Activated T-helper 1 cell treated with anti-CD3 and anti-CD28 coated beads, Interleukin-12 subunit alpha, Interleukin-12 subunit beta, Interleukin-2, Interleukin-4 antibody, amounts not matched to agents 30 ng/mL and 10 ng/mL and 1 ng/mL, durations not matched to agents 14 hours and 24 hours and 36 hours (primary cell): ENCODE data around the gene FAM153A. TPM values are rescaled to one million over a fixed set of nuclear protein-coding genes. Genes with fewer than 3 reads are reported as not detected.
"Not testable (repeated sequence)": the region's sequence is repeated elsewhere in the genome, so short reads cannot be mapped to it uniquely, and the experiment has no call there.

ENCODE experiments used
- DNase-seq: peaks from one replicate; pipeline ENCODE4 v3.0.0; 2021; ENCODE audit warnings: low spot score
- H3K27ac Mint-ChIP-seq: one replicate; pipeline ENCODE4 v1.8.0; 2021; ENCODE audit warnings: mild to moderate bottlenecking, mixed read lengths
- H3K27me3 Mint-ChIP-seq: one replicate; pipeline ENCODE4 v1.8.0; 2022; ENCODE audit warnings: mild to moderate bottlenecking, moderate library complexity, mixed read lengths; ENCODE audit not compliant: insufficient read depth
- H3K36me3 Mint-ChIP-seq: one replicate; pipeline ENCODE4 v1.8.0; 2021; ENCODE audit warnings: low read depth, mixed read lengths
- H3K4me1 Mint-ChIP-seq: one replicate; pipeline ENCODE4 v1.8.0; 2021; ENCODE audit warnings: low read depth, mixed read lengths
- H3K4me3 Mint-ChIP-seq: one replicate; pipeline ENCODE4 v1.8.0; 2021; ENCODE audit warnings: mild to moderate bottlenecking, moderate library complexity, mixed read lengths
- H3K9me3 Mint-ChIP-seq: one replicate; pipeline ENCODE4 v1.8.0; 2021; ENCODE audit warnings: mixed read lengths
- intact Hi-C: fragments of 100-400 bp; cut with micrococcal nuclease; formaldehyde crosslinking; loops from one replicate; pipeline ENCODE4 v1.15.1; 2024
- total RNA-seq: library from RNA; stranded (reverse); gene quantifications from 2 replicates; pipeline ENCODE4 v1.2.3, GENCODE V29; 2022

Gene FAM153A
- total RNA-seq, 1 donor from 2014 or later, result 6.5 TPM

- H3K9me3 Mint-ChIP-seq, H3K36me3 Mint-ChIP-seq, H3K27ac Mint-ChIP-seq, H3K4me1 Mint-ChIP-seq, DNase-seq, intact Hi-C loops, H3K27me3 Mint-ChIP-seq, H3K4me3 Mint-ChIP-seq: not testable (repeated sequence)
These were observed 10.6 kb upstream of the FAM153A start for GRCh38 chr5:177793272-177793671.

- H3K27me3 Mint-ChIP-seq, H3K4me1 Mint-ChIP-seq, intact Hi-C loops: not testable (repeated sequence)
These were observed 8.9 kb upstream of the FAM153A start for GRCh38 chr5:177791649-177792048.

GRCh38 chr5:177782169-177782568 is 530 bp downstream of the FAM153A start:
- H3K27ac Mint-ChIP-seq, H3K4me1 Mint-ChIP-seq, intact Hi-C loops, H3K27me3 Mint-ChIP-seq, H3K36me3 Mint-ChIP-seq, H3K4me3 Mint-ChIP-seq, DNase-seq, H3K9me3 Mint-ChIP-seq: not testable (repeated sequence)

More at GRCh38 chr5:177791649-177792048, 8.9 kb upstream of the FAM153A start:
- DNase-seq, H3K9me3 Mint-ChIP-seq, H3K4me3 Mint-ChIP-seq, H3K36me3 Mint-ChIP-seq, H3K27ac Mint-ChIP-seq: not testable (repeated sequence)

GRCh38 chr5:177771206-177771605 is 11.5 kb downstream of the FAM153A start:
- intact Hi-C loops, H3K4me1 Mint-ChIP-seq, H3K27ac Mint-ChIP-seq, H3K4me3 Mint-ChIP-seq, H3K9me3 Mint-ChIP-seq, H3K36me3 Mint-ChIP-seq, H3K27me3 Mint-ChIP-seq, DNase-seq: not testable (repeated sequence)

- intact Hi-C loops, DNase-seq: not testable (repeated sequence)
These were observed 12.1 kb downstream of the FAM153A start for GRCh38 chr5:177770646-177771045.

GRCh38 chr5:177763737-177764508 is 18.8 kb downstream of the FAM153A start:
- H3K4me3 Mint-ChIP-seq, intact Hi-C loops, DNase-seq, H3K4me1 Mint-ChIP-seq, H3K27me3 Mint-ChIP-seq, H3K9me3 Mint-ChIP-seq, H3K27ac Mint-ChIP-seq, H3K36me3 Mint-ChIP-seq: not testable (repeated sequence)

More at GRCh38 chr5:177770646-177771045, 12.1 kb downstream of the FAM153A start:
- not testable (repeated sequence) for H3K4me3 Mint-ChIP-seq, H3K4me1 Mint-ChIP-seq, H3K9me3 Mint-ChIP-seq, H3K27ac Mint-ChIP-seq, H3K36me3 Mint-ChIP-seq, H3K27me3 Mint-ChIP-seq

- H3K27ac Mint-ChIP-seq, H3K4me1 Mint-ChIP-seq, DNase-seq, H3K36me3 Mint-ChIP-seq, H3K27me3 Mint-ChIP-seq, H3K4me3 Mint-ChIP-seq, intact Hi-C loops, H3K9me3 Mint-ChIP-seq: not testable (repeated sequence)
These were observed 21.7 kb downstream of the FAM153A start for GRCh38 chr5:177760954-177761353.

- DNase-seq, H3K9me3 Mint-ChIP-seq, H3K27ac Mint-ChIP-seq, H3K4me3 Mint-ChIP-seq, intact Hi-C loops, H3K36me3 Mint-ChIP-seq, H3K27me3 Mint-ChIP-seq, H3K4me1 Mint-ChIP-seq: not testable (repeated sequence)
These were observed 35.3 kb downstream of the FAM153A start for GRCh38 chr5:177747354-177747753.

- H3K27ac Mint-ChIP-seq, H3K36me3 Mint-ChIP-seq, H3K4me1 Mint-ChIP-seq, intact Hi-C loops, DNase-seq, H3K4me3 Mint-ChIP-seq, H3K9me3 Mint-ChIP-seq, H3K27me3 Mint-ChIP-seq: not testable (repeated sequence)
These were observed 57.8 kb downstream of the FAM153A start for GRCh38 chr5:177724858-177725257.

GRCh38 chr5:177723831-177724485 is 58.7 kb downstream of the FAM153A start:
- H3K4me1 Mint-ChIP-seq, DNase-seq, H3K27ac Mint-ChIP-seq, H3K4me3 Mint-ChIP-seq, intact Hi-C loops, H3K36me3 Mint-ChIP-seq, H3K9me3 Mint-ChIP-seq, H3K27me3 Mint-ChIP-seq: not testable (repeated sequence)

- DNase-seq, H3K9me3 Mint-ChIP-seq, H3K36me3 Mint-ChIP-seq, H3K27ac Mint-ChIP-seq, H3K4me3 Mint-ChIP-seq, H3K27me3 Mint-ChIP-seq, H3K4me1 Mint-ChIP-seq, intact Hi-C loops: not testable (repeated sequence)
These were observed 59.9 kb downstream of the FAM153A start for GRCh38 chr5:177722829-177723228.

- H3K36me3 Mint-ChIP-seq, intact Hi-C loops, H3K4me3 Mint-ChIP-seq, H3K4me1 Mint-ChIP-seq, H3K9me3 Mint-ChIP-seq, H3K27me3 Mint-ChIP-seq, DNase-seq, H3K27ac Mint-ChIP-seq: not testable (repeated sequence)
These were observed 62.7 kb downstream of the FAM153A start for GRCh38 chr5:177719989-177720388.

- H3K4me1 Mint-ChIP-seq, H3K4me3 Mint-ChIP-seq, H3K36me3 Mint-ChIP-seq, H3K9me3 Mint-ChIP-seq, DNase-seq, H3K27ac Mint-ChIP-seq, H3K27me3 Mint-ChIP-seq, intact Hi-C loops: not testable (repeated sequence)
These were observed 67.3 kb downstream of the FAM153A start for GRCh38 chr5:177715423-177715822.
